ENCODE data around the gene MVK. TPM values are rescaled to one million over a fixed set of nuclear protein-coding genes. Genes with fewer than 3 reads are reported as not detected.

Gene MVK
- total RNA-seq, 4 donors from 2014 or later, result 3.2 to 14.2 (median 9.1) TPM

GRCh38 chr12:109621901-109622364 is 48.3 kb downstream of the MVK start:
- no peak for ATAC-seq
- TF ChIP-seq POLR2A (IDR thresholded peaks at IDR 0.05), result no peak
- TF ChIP-seq, protein P1, sequence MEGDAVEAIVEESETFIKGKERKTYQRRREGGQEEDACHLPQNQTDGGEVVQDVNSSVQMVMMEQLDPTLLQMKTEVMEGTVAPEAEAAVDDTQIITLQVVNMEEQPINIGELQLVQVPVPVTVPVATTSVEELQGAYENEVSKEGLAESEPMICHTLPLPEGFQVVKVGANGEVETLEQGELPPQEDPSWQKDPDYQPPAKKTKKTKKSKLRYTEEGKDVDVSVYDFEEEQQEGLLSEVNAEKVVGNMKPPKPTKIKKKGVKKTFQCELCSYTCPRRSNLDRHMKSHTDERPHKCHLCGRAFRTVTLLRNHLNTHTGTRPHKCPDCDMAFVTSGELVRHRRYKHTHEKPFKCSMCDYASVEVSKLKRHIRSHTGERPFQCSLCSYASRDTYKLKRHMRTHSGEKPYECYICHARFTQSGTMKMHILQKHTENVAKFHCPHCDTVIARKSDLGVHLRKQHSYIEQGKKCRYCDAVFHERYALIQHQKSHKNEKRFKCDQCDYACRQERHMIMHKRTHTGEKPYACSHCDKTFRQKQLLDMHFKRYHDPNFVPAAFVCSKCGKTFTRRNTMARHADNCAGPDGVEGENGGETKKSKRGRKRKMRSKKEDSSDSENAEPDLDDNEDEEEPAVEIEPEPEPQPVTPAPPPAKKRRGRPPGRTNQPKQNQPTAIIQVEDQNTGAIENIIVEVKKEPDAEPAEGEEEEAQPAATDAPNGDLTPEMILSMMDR (IDR thresholded peaks at IDR 0.05 in 4 of 5, conservative IDR thresholded peaks at IDR 0.05 in 1 of 5), result no peak
- intact Hi-C loops (cut with DNase I; ENCODE audit: low total_unique reads) (no loop called here), in situ Hi-C loops (cut with MboI; ENCODE audit: low sequenced_read_pairs in 4 of 4) (no loop called here)
- no peak for DNase-seq
- H3K27me3 ChIP-seq, result no peaks in the 10 kb centered on the region
- no peaks in the 10 kb centered on the region for H3K4me1 ChIP-seq
- no peak overlapping the region for H3K27ac ChIP-seq
- H3K9me3 ChIP-seq, result no peaks in the 10 kb centered on the region
- H3K36me3 ChIP-seq, result no peaks in the 10 kb centered on the region
- no peak overlapping the region for H3K4me3 ChIP-seq

GRCh38 chr12:109624467-109624866 is 50.9 kb downstream of the MVK start:
- Histone ChIP-seq H3K4me1 (no peaks in the 10 kb centered on the region), H3K27me3 (peaks cover 0 to under 1% (median 0%) of the 10 kb centered on the region in 3 donors), H3K36me3 (no peaks in the 10 kb centered on the region), H3K27ac (peak overlapping the region in 1 of 4 donors; percentile 20), H3K9me3 (no peaks in the 10 kb centered on the region), H3K4me3 (no peak overlapping the region)
- intact Hi-C loops (cut with DNase I; ENCODE audit: low total_unique reads), result no loop called here
- ATAC-seq (no peak), DNase-seq (no peak)
- no peak for TF ChIP-seq POLR2A (IDR thresholded peaks at IDR 0.05)
- TF ChIP-seq, protein P1 (IDR thresholded peaks at IDR 0.05 in 4 of 5, conservative IDR thresholded peaks at IDR 0.05 in 1 of 5), result no peak
- in situ Hi-C loops (cut with MboI; ENCODE audit: low sequenced_read_pairs in 4 of 4), result no loop called here

- H3K4me3 ChIP-seq, result no peak overlapping the region
- DNase-seq (peak; percentile 86 to 90), ATAC-seq (peak; percentile 94 to 95)
- peak overlapping the region in 2 of 4 donors; percentile 35 to 47 for H3K27ac ChIP-seq
- intact Hi-C loops (cut with DNase I; ENCODE audit: low total_unique reads) (loop anchor here (1.0 kb wide), 1 partner anchor 29 kb away; no protein-coding TSS in a partner anchor), in situ Hi-C loops (cut with MboI; ENCODE audit: low sequenced_read_pairs in 4 of 4) (no loop called here)
- no peaks in the 10 kb centered on the region for H3K36me3 ChIP-seq
- no peaks in the 10 kb centered on the region for H3K9me3 ChIP-seq
- no peaks in the 10 kb centered on the region for H3K4me1 ChIP-seq
- TF ChIP-seq, protein P1 (IDR thresholded peaks at IDR 0.05 in 4 of 5, conservative IDR thresholded peaks at IDR 0.05 in 1 of 5), result peak in 3 of 5 experiments; percentile 15 to 24 (median 16)
- no peak for TF ChIP-seq POLR2A (IDR thresholded peaks at IDR 0.05)
- H3K27me3 ChIP-seq, result peaks cover 0 to 4% (median 0%) of the 10 kb centered on the region in 3 donors
These were observed 51.6 kb downstream of the MVK start for GRCh38 chr12:109625131-109625559.

DNA sequence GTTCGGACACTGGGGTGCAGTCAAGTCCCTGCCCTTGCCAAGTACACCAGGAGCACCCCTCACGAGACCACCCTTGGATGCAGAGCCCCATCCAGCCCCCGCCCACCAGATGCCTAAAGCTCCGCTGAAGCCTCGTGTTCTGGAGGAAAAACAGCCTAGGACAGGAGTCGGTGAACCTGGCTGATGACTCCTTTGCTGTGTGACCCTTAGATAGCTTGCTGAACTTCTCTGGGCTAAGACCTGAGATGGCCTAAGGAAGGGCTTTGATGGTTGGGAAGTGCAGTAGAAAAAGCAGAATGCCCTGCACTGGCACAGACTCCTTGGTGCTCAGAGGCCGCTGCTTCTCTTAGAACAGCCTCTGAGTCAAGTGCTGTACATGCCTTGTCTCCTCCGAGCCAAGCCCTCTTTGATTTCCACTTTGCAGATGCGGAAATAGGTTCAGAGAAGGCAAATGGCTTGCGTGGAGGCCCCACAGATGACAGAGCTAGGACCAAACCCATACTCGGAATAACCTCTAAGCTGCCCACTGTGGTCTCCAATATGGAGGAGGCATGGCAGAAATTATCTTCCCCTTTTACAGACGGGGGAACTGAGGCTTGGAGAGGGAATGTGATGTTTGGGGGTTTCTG is 52.3 kb downstream of the MVK start:
- peak overlapping the region in 1 of 4 donors; percentile 35 for H3K27ac ChIP-seq
- H3K9me3 ChIP-seq, result no peaks in the 10 kb centered on the region
- no peaks in the 10 kb centered on the region for H3K4me1 ChIP-seq
- DNase-seq, result no peak
- in situ Hi-C loops (cut with MboI; ENCODE audit: low sequenced_read_pairs in 4 of 4) (no loop called here), intact Hi-C loops (cut with DNase I; ENCODE audit: low total_unique reads) (loop anchor here (1.0 kb wide), 1 partner anchor 28 kb away; no protein-coding TSS in a partner anchor)
- ATAC-seq, result no peak
- peaks cover 0 to 5% (median 4%) of the 10 kb centered on the region in 3 donors for H3K27me3 ChIP-seq
- no peak for TF ChIP-seq POLR2A (IDR thresholded peaks at IDR 0.05)
- H3K36me3 ChIP-seq, result no peaks in the 10 kb centered on the region
- H3K4me3 ChIP-seq, result no peak overlapping the region

- Histone ChIP-seq H3K4me3 (no peak overlapping the region), H3K27ac (no peak overlapping the region), H3K27me3 (peaks cover 0 to 7% (median 7%) of the 10 kb centered on the region in 3 donors), H3K36me3 (no peaks in the 10 kb centered on the region), H3K9me3 (no peaks in the 10 kb centered on the region), H3K4me1 (no peaks in the 10 kb centered on the region)
- intact Hi-C loops (cut with DNase I; ENCODE audit: low total_unique reads) (no loop called here), in situ Hi-C loops (cut with MboI; ENCODE audit: low sequenced_read_pairs in 4 of 4) (no loop called here)
- no peak for DNase-seq
- TF ChIP-seq POLR2A (IDR thresholded peaks at IDR 0.05), result no peak
- TF ChIP-seq, protein P1 (IDR thresholded peaks at IDR 0.05 in 4 of 5, conservative IDR thresholded peaks at IDR 0.05 in 1 of 5), result no peak
- no peak for ATAC-seq
These were observed 53.0 kb downstream of the MVK start for GRCh38 chr12:109626378-109627115.

Measured in gastrocnemius medialis (tissue), 4 donors.